HG03378 (cell line): ENCODE data around the gene PLEKHD1.

Source experiments
- ATAC-seq: cut with Tn5 transposase; IDR thresholded peaks from one replicate; pipeline ENCODE4 v1.9.1; 2021; ENCODE audit warnings: mild to moderate bottlenecking, moderate library complexity; ENCODE audit not compliant: unreplicated experiment

Gene PLEKHD1

GRCh38 chr14:69543341-69544115 is 59.0 kb downstream of the PLEKHD1 start:
- ATAC-seq, result no peak

GRCh38 chr14:69547701-69548348 is 63.3 kb downstream of the PLEKHD1 start:
- ATAC-seq, result no peak

- ATAC-seq, result no peak
Measured at GRCh38 chr14:69548566-69548965, 64.0 kb downstream of the PLEKHD1 start.

- ATAC-seq, result no peak
Measured at GRCh38 chr14:69551511-69551910, 67.0 kb downstream of the PLEKHD1 start.

GRCh38 chr14:69553252-69553651 is 68.7 kb downstream of the PLEKHD1 start:
- no peak for ATAC-seq

GRCh38 chr14:69554500-69554899 is 70.0 kb downstream of the PLEKHD1 start:
- ATAC-seq, result no peak

- no peak for ATAC-seq
Measured at GRCh38 chr14:69558774-69559173, 74.2 kb downstream of the PLEKHD1 start.

GRCh38 chr14:69559581-69560011 is 75.1 kb downstream of the PLEKHD1 start:
- no peak for ATAC-seq

- ATAC-seq, result no peak
Measured at GRCh38 chr14:69560826-69561225, 76.3 kb downstream of the PLEKHD1 start.

- no peak for ATAC-seq
Measured at GRCh38 chr14:69561893-69562292, 77.4 kb downstream of the PLEKHD1 start.

- ATAC-seq, result no peak
Measured at GRCh38 chr14:69567563-69567962, 83.0 kb downstream of the PLEKHD1 start.

GRCh38 chr14:69569859-69570258 is 85.3 kb downstream of the PLEKHD1 start:
- ATAC-seq, result no peak

- ATAC-seq, result no peak
Measured at GRCh38 chr14:69570836-69571330, 86.4 kb downstream of the PLEKHD1 start.

GRCh38 chr14:69571449-69572029 is 87.0 kb downstream of the PLEKHD1 start:
- no peak for ATAC-seq

GRCh38 chr14:69572030-69572840 is 87.7 kb downstream of the PLEKHD1 start:
- ATAC-seq, result no peak

GRCh38 chr14:69572841-69573135 is 88.3 kb downstream of the PLEKHD1 start:
- no peak for ATAC-seq

- no peak for ATAC-seq
Measured at GRCh38 chr14:69573205-69573830, 88.8 kb downstream of the PLEKHD1 start.

- no peak for ATAC-seq
Measured at GRCh38 chr14:69573831-69574262, 89.3 kb downstream of the PLEKHD1 start.

- ATAC-seq, result no peak
Measured at GRCh38 chr14:69574263-69574953, 89.9 kb downstream of the PLEKHD1 start, which contains the start of gene CCDC177. Gene CCDC177, minus strand, starts transcription at chr14:69574871. Its CDS starts 1,249 bp downstream, at chr14:69573622.

GRCh38 chr14:69574954-69575295 is 90.4 kb downstream of the PLEKHD1 start:
- no peak for ATAC-seq
